Measurements from ENCODE around the gene SGCD. TPM values are rescaled to one million over a fixed set of nuclear protein-coding genes. Genes with fewer than 3 reads are reported as not detected.

The SGCD gene
- total RNA-seq, 4 donors from 2014 or later: 12.4 to 17.8 (median 13.4) TPM

DNA sequence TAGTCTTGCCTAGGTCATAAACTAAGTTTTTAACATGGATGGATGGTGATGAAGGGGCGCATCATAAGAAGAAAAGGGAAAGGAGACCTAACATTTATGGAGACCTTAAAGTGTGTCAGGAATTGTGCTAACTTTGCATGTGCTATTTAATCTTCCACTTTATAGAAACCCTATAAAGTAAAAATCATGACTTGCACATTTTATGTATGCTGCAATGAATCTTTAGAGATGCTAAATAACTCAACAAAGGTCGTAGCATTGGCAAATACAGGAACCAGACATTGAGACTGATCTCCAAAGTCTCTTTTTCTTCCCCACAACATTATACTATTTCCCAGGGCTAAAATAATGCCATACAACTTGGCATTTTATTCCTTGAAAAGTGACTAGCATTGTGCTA is 214.6 kb downstream of the SGCD start:
- TF ChIP-seq, protein P1, sequence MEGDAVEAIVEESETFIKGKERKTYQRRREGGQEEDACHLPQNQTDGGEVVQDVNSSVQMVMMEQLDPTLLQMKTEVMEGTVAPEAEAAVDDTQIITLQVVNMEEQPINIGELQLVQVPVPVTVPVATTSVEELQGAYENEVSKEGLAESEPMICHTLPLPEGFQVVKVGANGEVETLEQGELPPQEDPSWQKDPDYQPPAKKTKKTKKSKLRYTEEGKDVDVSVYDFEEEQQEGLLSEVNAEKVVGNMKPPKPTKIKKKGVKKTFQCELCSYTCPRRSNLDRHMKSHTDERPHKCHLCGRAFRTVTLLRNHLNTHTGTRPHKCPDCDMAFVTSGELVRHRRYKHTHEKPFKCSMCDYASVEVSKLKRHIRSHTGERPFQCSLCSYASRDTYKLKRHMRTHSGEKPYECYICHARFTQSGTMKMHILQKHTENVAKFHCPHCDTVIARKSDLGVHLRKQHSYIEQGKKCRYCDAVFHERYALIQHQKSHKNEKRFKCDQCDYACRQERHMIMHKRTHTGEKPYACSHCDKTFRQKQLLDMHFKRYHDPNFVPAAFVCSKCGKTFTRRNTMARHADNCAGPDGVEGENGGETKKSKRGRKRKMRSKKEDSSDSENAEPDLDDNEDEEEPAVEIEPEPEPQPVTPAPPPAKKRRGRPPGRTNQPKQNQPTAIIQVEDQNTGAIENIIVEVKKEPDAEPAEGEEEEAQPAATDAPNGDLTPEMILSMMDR (IDR thresholded peaks at IDR 0.05): no peak
- TF ChIP-seq POLR2A (IDR thresholded peaks at IDR 0.05) (no peak), EP300 (IDR thresholded peaks at IDR 0.05) (no peak)
- no peaks in the 10 kb centered on the region for H3K36me3 ChIP-seq
- H3K4me1 ChIP-seq: no peaks in the 10 kb centered on the region
- no peak overlapping the region for H3K4me3 ChIP-seq
- no peak overlapping the region for H3K27ac ChIP-seq
- H3K27me3 ChIP-seq: no peaks in the 10 kb centered on the region
- 75 to 80% methylated on average over 2 of the region's 2 CpGs for WGBS, 2 donors
- no peaks in the 10 kb centered on the region for H3K9me3 ChIP-seq
- DNase-seq (ENCODE audit: low spot score in 2 of 2): no peak

DNA sequence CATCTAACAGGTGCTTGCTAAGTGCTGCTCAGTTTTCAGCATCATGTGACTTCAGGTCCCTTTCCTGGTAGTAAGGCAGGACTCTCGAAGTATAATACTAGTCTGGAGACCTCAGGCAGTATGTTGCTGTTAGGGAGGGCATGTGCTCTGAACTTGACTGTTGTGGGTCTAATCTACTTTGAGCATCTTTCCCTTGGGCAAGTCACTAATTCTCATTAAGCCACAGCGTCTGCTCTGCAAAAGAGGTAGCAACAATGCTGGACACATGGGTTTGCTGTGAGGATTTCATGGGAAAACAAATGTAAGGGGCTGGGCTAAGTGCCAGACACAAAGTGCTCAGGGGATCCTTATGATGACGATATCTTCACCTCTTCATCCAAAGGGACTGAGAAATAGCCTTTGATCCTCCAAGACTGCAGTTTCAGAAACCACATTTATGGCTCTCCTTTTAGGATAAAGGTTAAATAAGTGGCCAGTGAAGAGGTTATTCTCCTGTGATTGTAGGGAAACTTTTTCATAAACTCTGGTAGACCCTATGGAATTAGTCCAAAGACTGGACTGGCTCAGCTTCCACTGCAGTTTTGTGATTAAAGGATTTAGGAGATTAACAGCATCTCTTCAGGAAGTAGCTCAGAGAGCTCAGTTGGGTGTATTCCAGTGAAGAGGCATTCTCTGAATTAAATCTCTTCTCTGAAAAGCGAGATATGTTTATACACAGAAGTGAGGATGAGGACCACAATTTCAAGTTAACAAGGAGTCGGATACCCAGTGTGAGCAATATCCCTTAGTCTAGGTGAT is 216.6 kb downstream of the SGCD start:
- TF ChIP-seq, protein P1 (IDR thresholded peaks at IDR 0.05): no peak
- no peak for TF ChIP-seq POLR2A (IDR thresholded peaks at IDR 0.05)
- no peak for TF ChIP-seq EP300 (IDR thresholded peaks at IDR 0.05)
- H3K27ac ChIP-seq: no peak overlapping the region
- WGBS, 2 donors: 75 to 86% methylated on average over 5 of the region's 5 CpGs
- no peaks in the 10 kb centered on the region for H3K9me3 ChIP-seq
- H3K27me3 ChIP-seq: no peaks in the 10 kb centered on the region
- no peak overlapping the region for H3K4me3 ChIP-seq
- no peaks in the 10 kb centered on the region for H3K4me1 ChIP-seq
- DNase-seq (ENCODE audit: low spot score in 2 of 2): no peak
- no peaks in the 10 kb centered on the region for H3K36me3 ChIP-seq

DNA sequence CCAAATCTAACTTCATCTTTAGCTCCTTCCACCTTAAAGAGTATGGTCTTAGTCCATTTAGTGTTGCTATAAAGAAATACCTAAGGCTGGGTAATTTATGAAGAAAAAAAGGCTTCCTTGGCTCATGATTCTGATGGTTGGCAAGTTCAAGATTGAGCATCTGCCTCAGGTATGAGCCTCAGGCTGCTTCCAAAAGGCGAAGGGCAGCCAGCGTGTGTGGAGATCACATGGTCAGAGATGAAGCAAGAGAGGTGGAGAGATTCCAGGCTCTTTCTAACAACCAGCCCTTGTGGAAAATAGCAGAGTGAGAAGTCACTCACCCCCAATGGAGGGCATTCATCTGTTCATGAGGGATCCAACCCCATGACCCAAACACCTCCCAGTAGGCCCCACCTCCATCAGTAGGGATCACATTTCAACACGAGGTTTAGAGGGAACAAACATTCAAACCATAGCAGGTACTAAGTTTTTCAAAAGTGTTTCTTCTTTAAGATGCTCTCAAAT is 225.9 kb downstream of the SGCD start:
- peaks cover 0 to 9% (median 0%) of the 10 kb centered on the region in 3 donors for H3K36me3 ChIP-seq
- H3K27me3 ChIP-seq: no peaks in the 10 kb centered on the region
- TF ChIP-seq POLR2A (IDR thresholded peaks at IDR 0.05) (no peak), EP300 (IDR thresholded peaks at IDR 0.05) (no peak)
- TF ChIP-seq, protein P1 (IDR thresholded peaks at IDR 0.05): no peak
- H3K4me3 ChIP-seq: no peak overlapping the region
- no peak overlapping the region for H3K27ac ChIP-seq
- H3K9me3 ChIP-seq: no peaks in the 10 kb centered on the region
- H3K4me1 ChIP-seq: no peaks in the 10 kb centered on the region
- DNase-seq (ENCODE audit: low spot score in 2 of 2): no peak
- WGBS, 2 donors: 68 to 88% methylated on average over 3 of the region's 3 CpGs

DNA sequence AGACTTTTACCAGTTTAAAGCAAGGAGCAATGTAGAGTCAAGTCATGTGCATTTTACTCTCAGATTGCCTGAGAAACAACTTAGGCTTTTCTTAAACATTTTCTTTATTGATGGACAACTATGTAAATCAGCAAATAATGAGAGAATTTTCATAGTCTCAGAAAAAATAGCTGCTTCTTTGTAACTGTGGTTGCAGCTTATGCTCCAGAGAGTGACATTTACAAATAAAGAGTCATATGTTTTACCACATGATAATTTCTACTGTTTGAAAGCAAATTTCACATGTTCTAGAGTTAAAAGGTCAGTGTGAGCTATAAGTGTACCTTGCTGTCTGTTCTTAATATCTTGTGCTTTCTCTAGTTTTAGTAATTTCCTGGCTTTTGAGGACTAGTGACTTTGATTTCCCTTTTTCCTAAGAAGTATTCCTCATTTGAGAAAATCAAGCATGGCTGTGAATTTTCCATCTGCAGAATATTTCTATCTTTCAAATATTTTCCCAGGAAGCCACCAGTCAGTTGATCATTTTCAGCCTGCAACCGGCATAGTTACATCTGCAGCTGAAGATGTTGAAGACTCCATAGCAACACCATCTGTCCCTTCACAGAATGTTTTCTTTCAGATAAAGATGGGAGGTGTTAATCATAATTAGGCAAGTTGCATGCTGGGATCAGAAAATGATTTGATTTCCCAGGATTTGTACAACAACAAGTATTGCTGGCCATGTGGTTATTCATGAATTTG is 229.9 kb downstream of the SGCD start:
- TF ChIP-seq EP300 (IDR thresholded peaks at IDR 0.05) (no peak), POLR2A (IDR thresholded peaks at IDR 0.05) (no peak)
- TF ChIP-seq, protein P1 (IDR thresholded peaks at IDR 0.05): no peak
- 74 to 76% methylated on average over 1 of the region's 1 CpG for WGBS, 2 donors
- Histone ChIP-seq H3K4me1 (no peaks in the 10 kb centered on the region), H3K9me3 (no peaks in the 10 kb centered on the region), H3K36me3 (peaks cover 0 to 9% (median 0%) of the 10 kb centered on the region in 3 donors), H3K4me3 (no peak overlapping the region), H3K27ac (no peak overlapping the region), H3K27me3 (no peaks in the 10 kb centered on the region)
- DNase-seq (ENCODE audit: low spot score in 2 of 2): no peak

DNA sequence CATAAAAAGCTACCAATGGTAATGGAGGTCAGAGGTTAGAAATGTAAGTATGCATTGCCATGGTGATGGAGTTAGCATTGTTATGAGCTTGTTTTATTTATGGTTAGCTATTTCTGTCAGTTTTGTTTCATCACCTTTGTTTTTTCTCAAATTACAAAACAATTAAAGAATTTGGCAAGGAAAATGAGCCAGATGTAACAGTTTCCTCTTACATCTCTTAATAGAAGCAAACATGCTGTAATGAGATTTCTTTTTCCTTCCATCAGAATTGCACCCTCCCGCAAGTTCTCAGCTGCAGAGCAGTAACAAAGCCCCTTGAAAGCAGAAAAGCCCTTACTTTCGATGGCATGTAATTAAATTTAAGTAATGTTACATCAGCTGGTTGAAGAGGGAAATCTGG is 233.0 kb downstream of the SGCD start:
- Histone ChIP-seq H3K4me3 (no peak overlapping the region), H3K9me3 (no peaks in the 10 kb centered on the region), H3K4me1 (no peaks in the 10 kb centered on the region), H3K36me3 (no peaks in the 10 kb centered on the region), H3K27me3 (no peaks in the 10 kb centered on the region), H3K27ac (no peak overlapping the region)
- WGBS, 2 donors: 42 to 47% methylated on average over 2 of the region's 2 CpGs
- no peak for DNase-seq (ENCODE audit: low spot score in 2 of 2)
- TF ChIP-seq EP300 (IDR thresholded peaks at IDR 0.05) (no peak), POLR2A (IDR thresholded peaks at IDR 0.05) (no peak)
- TF ChIP-seq, protein P1 (IDR thresholded peaks at IDR 0.05): no peak
